ENCODE results near the gene LEKR1.

DNA sequence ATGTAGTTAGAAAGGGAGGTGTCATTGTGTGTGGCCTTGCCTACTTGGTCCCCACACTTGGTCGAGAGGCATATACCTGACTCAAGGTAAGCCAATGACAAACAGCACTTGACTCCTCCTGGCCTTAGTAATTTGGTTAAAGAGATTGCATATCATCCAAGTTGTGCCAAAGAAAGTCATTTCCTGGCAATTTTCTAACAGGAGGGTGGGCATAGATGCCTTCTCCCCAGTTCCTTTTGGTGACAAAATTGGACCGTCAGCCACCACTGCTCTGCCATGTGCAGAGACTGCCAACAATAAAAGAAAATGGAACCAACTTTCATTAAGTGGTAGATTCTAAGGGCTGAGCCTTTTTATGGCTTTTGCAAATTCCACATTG, 7.9 kb upstream of the LEKR1 start:
- no peak for TF ChIP-seq RAD21 (CRISPR knock-in tag; conservative IDR thresholded peaks at IDR 0.05 in 1 of 2, IDR thresholded peaks at IDR 0.05 in 1 of 2)
- TF ChIP-seq, protein P1, sequence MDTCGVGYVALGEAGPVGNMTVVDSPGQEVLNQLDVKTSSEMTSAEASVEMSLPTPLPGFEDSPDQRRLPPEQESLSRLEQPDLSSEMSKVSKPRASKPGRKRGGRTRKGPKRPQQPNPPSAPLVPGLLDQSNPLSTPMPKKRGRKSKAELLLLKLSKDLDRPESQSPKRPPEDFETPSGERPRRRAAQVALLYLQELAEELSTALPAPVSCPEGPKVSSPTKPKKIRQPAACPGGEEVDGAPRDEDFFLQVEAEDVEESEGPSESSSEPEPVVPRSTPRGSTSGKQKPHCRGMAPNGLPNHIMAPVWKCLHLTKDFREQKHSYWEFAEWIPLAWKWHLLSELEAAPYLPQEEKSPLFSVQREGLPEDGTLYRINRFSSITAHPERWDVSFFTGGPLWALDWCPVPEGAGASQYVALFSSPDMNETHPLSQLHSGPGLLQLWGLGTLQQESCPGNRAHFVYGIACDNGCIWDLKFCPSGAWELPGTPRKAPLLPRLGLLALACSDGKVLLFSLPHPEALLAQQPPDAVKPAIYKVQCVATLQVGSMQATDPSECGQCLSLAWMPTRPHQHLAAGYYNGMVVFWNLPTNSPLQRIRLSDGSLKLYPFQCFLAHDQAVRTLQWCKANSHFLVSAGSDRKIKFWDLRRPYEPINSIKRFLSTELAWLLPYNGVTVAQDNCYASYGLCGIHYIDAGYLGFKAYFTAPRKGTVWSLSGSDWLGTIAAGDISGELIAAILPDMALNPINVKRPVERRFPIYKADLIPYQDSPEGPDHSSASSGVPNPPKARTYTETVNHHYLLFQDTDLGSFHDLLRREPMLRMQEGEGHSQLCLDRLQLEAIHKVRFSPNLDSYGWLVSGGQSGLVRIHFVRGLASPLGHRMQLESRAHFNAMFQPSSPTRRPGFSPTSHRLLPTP (IDR thresholded peaks at IDR 0.05; ENCODE audit: borderline replicate concordance, extremely low read depth, insufficient read length), result no peak
- TF ChIP-seq, protein P2, sequence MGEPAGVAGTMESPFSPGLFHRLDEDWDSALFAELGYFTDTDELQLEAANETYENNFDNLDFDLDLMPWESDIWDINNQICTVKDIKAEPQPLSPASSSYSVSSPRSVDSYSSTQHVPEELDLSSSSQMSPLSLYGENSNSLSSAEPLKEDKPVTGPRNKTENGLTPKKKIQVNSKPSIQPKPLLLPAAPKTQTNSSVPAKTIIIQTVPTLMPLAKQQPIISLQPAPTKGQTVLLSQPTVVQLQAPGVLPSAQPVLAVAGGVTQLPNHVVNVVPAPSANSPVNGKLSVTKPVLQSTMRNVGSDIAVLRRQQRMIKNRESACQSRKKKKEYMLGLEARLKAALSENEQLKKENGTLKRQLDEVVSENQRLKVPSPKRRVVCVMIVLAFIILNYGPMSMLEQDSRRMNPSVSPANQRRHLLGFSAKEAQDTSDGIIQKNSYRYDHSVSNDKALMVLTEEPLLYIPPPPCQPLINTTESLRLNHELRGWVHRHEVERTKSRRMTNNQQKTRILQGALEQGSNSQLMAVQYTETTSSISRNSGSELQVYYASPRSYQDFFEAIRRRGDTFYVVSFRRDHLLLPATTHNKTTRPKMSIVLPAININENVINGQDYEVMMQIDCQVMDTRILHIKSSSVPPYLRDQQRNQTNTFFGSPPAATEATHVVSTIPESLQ (CRISPR knock-in tag; IDR thresholded peaks at IDR 0.05), result no peak
- no peak for TF ChIP-seq JUND (IDR thresholded peaks at IDR 0.05; ENCODE audit: borderline replicate concordance, low read depth, low read length)
- no peak for TF ChIP-seq JUND (tag; IDR thresholded peaks at IDR 0.05; ENCODE audit: borderline replicate concordance, low read depth, low read length)
- no peak for TF ChIP-seq BRF1 (IDR thresholded peaks at IDR 0.05; ENCODE audit: borderline replicate concordance, extremely low read depth, insufficient read length)
- TF ChIP-seq ZZZ3 (IDR thresholded peaks at IDR 0.05), result no peak
- TF ChIP-seq RBM39 (optimal IDR thresholded peaks at IDR 0.05; ENCODE audit: low read depth, low read length), result no peak
- TF ChIP-seq, protein P3, sequence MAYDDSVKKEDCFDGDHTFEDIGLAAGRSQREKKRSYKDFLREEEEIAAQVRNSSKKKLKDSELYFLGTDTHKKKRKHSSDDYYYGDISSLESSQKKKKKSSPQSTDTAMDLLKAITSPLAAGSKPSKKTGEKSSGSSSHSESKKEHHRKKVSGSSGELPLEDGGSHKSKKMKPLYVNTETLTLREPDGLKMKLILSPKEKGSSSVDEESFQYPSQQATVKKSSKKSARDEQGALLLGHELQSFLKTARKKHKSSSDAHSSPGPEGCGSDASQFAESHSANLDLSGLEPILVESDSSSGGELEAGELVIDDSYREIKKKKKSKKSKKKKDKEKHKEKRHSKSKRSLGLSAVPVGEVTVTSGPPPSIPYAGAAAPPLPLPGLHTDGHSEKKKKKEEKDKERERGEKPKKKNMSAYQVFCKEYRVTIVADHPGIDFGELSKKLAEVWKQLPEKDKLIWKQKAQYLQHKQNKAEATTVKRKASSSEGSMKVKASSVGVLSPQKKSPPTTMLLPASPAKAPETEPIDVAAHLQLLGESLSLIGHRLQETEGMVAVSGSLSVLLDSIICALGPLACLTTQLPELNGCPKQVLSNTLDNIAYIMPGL (CRISPR knock-in tag; IDR thresholded peaks at IDR 0.05), result no peak
- TF ChIP-seq TCF3 (CRISPR knock-in tag; IDR thresholded peaks at IDR 0.05), result no peak
- no peak for TF ChIP-seq BHLHE40 (IDR thresholded peaks at IDR 0.05; ENCODE audit: low read length)
- TF ChIP-seq, protein P4, sequence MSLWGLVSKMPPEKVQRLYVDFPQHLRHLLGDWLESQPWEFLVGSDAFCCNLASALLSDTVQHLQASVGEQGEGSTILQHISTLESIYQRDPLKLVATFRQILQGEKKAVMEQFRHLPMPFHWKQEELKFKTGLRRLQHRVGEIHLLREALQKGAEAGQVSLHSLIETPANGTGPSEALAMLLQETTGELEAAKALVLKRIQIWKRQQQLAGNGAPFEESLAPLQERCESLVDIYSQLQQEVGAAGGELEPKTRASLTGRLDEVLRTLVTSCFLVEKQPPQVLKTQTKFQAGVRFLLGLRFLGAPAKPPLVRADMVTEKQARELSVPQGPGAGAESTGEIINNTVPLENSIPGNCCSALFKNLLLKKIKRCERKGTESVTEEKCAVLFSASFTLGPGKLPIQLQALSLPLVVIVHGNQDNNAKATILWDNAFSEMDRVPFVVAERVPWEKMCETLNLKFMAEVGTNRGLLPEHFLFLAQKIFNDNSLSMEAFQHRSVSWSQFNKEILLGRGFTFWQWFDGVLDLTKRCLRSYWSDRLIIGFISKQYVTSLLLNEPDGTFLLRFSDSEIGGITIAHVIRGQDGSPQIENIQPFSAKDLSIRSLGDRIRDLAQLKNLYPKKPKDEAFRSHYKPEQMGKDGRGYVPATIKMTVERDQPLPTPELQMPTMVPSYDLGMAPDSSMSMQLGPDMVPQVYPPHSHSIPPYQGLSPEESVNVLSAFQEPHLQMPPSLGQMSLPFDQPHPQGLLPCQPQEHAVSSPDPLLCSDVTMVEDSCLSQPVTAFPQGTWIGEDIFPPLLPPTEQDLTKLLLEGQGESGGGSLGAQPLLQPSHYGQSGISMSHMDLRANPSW (CRISPR knock-in tag; IDR thresholded peaks at IDR 0.05), result no peak
- TF ChIP-seq POLR2A (conservative IDR thresholded peaks at IDR 0.05), result no peak

All from K562 (cell line).